Breast epithelium (tissue), 4 donors: ENCODE results near the gene TMA16. TPM values are rescaled to one million over a fixed set of nuclear protein-coding genes. Genes with fewer than 3 reads are reported as not detected.

Experiments
- DNase-seq, 2 donors: peaks; one replicate each; pipeline ENCODE4 v3.0.0-alpha.2; 2019; ENCODE audit warnings: low spot score in 2 of 2
- H3K27ac ChIP-seq, 2 donors: fragments of 200-600 bp; sonication (generic) in 1 of 2; one replicate each; pipeline ENCODE4 v1.5.1; 2016 to 2019; ENCODE audit warnings: mild to moderate bottlenecking in 1 of 2
- H3K27me3 ChIP-seq, 2 donors: fragments of 200-600 bp; sonication (generic) in 1 of 2; one replicate each; pipeline versions ENCODE4 v1.5.1 to v1.6.0; 2017 to 2019; ENCODE audit warnings: control low read depth in 1 of 2, mild to moderate bottlenecking in 1 of 2
- H3K36me3 ChIP-seq: fragments of 200-600 bp; one replicate; pipeline ENCODE4 v1.5.1; 2019
- H3K4me1 ChIP-seq, 2 donors: fragments of 200-600 bp; sonication (generic); one replicate each; pipeline ENCODE4 v1.5.1; 2016 to 2019; ENCODE audit warnings: control low read depth in 1 of 2
- H3K4me3 ChIP-seq, 3 donors: fragments of 200-600 bp; sonication (generic); 1 replicate in 2 of 3; 2 replicates in 1 of 3; pipeline ENCODE4 v1.5.1; 2016 to 2019; ENCODE audit warnings: mild to moderate bottlenecking in 3 of 3, moderate library complexity in 2 of 3
- H3K9me3 ChIP-seq, 2 donors: fragments of 200-600 bp; sonication (generic) in 1 of 2; one replicate each; pipeline ENCODE4 v1.5.1; 2016 to 2019; ENCODE audit warnings: control low read depth in 1 of 2
- POLR2A ChIP-seq: fragments of 450-650 bp; IDR thresholded peaks from one replicate; pipeline ENCODE4 v1.6.1; 2016; ENCODE audit warnings: antibody characterized with exemption, mild to moderate bottlenecking, moderate library complexity
- POLR2AphosphoS5 ChIP-seq, 3 donors: sonication (generic); formaldehyde crosslinking; IDR thresholded peaks; one replicate each; pipeline ENCODE4 v1.6.1; 2017; ENCODE audit warnings: antibody characterized with exemption in 3 of 3
- intact Hi-C: fragments of 100-400 bp; cut with DNase I; formaldehyde crosslinking; loops from one replicate; pipeline ENCODE4 v1.15.1; 2023; ENCODE audit warnings: low total_unique reads
- total RNA-seq, 3 donors: library from RNA; depleted of rRNA; stranded (reverse); fragments of >200 nt; gene quantifications; one replicate each; pipeline ENCODE4 v1.1.0, GENCODE V29; 2016
- TF ChIP-seq, protein P1 (sequence below), 3 donors: fragments of 450-650 bp; IDR thresholded peaks; one replicate each; pipeline ENCODE4 v1.5.1; 2016 to 2017; ENCODE audit warnings: antibody characterized with exemption in 3 of 3, mild to moderate bottlenecking in 3 of 3, moderate library complexity in 3 of 3

TMA16 gene
- total RNA-seq, 3 donors from 2014 or later, result 28.2 to 34.7 (median 30.1) TPM

DNA sequence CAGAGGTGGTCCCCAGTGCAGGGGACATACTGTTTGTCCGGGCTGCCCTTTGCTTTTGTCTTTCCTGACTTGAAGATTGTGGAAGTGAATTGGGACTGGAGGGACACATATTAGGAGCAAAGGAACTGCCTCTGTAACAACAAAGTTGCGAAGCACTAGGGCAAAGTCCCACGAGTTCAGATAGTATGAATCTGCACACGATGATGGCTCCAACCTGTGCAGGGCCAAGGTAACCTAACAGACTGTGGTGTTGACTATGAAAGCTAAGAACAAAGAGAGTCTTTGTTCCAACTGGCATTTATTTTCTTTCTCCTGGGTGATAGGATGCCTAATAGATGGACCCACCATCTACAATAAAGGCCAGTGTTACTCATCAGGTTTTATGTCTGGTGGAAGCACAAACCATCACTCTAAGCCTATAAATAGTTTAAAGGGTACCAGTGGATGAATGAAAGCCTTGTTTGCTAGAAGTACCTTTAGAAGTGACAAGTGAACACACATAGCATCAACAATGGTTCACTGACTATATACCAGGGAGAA, 71.8 kb downstream of the TMA16 start:
- H3K36me3 ChIP-seq, result no peaks in the 10 kb centered on the region
- no peaks in the 10 kb centered on the region for H3K4me1 ChIP-seq
- no peaks in the 10 kb centered on the region for H3K9me3 ChIP-seq
- no peak overlapping the region for H3K27ac ChIP-seq
- intact Hi-C loops, result no loop called here
- no peak for DNase-seq
- no peaks in the 10 kb centered on the region for H3K27me3 ChIP-seq
- no peak overlapping the region for H3K4me3 ChIP-seq
- no peak for TF ChIP-seq POLR2AphosphoS5 (IDR thresholded peaks at IDR 0.05)
- TF ChIP-seq, protein P1, sequence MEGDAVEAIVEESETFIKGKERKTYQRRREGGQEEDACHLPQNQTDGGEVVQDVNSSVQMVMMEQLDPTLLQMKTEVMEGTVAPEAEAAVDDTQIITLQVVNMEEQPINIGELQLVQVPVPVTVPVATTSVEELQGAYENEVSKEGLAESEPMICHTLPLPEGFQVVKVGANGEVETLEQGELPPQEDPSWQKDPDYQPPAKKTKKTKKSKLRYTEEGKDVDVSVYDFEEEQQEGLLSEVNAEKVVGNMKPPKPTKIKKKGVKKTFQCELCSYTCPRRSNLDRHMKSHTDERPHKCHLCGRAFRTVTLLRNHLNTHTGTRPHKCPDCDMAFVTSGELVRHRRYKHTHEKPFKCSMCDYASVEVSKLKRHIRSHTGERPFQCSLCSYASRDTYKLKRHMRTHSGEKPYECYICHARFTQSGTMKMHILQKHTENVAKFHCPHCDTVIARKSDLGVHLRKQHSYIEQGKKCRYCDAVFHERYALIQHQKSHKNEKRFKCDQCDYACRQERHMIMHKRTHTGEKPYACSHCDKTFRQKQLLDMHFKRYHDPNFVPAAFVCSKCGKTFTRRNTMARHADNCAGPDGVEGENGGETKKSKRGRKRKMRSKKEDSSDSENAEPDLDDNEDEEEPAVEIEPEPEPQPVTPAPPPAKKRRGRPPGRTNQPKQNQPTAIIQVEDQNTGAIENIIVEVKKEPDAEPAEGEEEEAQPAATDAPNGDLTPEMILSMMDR (IDR thresholded peaks at IDR 0.05), result no peak
- no peak for TF ChIP-seq POLR2A

DNA sequence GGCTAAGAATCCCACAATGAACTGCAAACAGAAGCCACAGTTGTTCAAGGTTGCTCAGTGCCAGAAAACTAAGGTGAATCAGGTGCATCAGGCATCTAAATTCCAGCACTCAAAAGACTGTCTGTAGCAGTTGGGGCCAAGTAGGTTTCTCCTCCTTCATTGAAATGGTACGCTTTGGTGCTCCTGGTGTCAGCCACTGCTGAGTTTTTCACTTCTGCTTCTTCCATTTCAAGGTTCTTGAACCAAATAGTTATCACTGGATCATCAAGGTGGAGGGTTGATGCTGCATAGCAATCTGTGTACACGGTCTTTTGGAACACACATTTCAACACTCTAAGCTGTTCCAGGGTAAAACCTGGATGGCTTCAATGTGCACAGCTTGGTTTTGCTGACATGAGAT, 74.4 kb downstream of the TMA16 start:
- H3K27me3 ChIP-seq, result no peaks in the 10 kb centered on the region
- intact Hi-C loops, result no loop called here
- TF ChIP-seq POLR2A (no peak), POLR2AphosphoS5 (IDR thresholded peaks at IDR 0.05) (no peak)
- TF ChIP-seq, protein P1 (IDR thresholded peaks at IDR 0.05), result no peak

More for the DNA sequence above, 74.4 kb downstream of the TMA16 start:
- Histone ChIP-seq H3K36me3 (no peaks in the 10 kb centered on the region), H3K4me3 (no peak overlapping the region), H3K9me3 (no peaks in the 10 kb centered on the region), H3K4me1 (no peaks in the 10 kb centered on the region), H3K27ac (no peak overlapping the region)
- DNase-seq, result no peak

Other genes starting within 250 kb of the TMA16 start
- gene NPY1R, start 162.1 kb upstream of the TMA16 start, total RNA-seq, result 10 to 100 TPM; 46.8 to 61.0 (median 55.8) TPM
- 1 to 10 TPM; 1.6 to 4.6 (median 1.6) TPM for gene NPY5R, start 150.8 kb upstream of the TMA16 start, total RNA-seq
- under 1 TPM in 1 of 3 donors, not detected in 2; 0.32 TPM for gene TKTL2, start 20.9 kb upstream of the TMA16 start, total RNA-seq